Measurements from ENCODE around the gene CYB561D2. TPM values are rescaled to one million over a fixed set of nuclear protein-coding genes. Genes with fewer than 3 reads are reported as not detected.

The CYB561D2 gene
- total RNA-seq, 1 experiment from 2014 or later = 16.8 TPM

DNA sequence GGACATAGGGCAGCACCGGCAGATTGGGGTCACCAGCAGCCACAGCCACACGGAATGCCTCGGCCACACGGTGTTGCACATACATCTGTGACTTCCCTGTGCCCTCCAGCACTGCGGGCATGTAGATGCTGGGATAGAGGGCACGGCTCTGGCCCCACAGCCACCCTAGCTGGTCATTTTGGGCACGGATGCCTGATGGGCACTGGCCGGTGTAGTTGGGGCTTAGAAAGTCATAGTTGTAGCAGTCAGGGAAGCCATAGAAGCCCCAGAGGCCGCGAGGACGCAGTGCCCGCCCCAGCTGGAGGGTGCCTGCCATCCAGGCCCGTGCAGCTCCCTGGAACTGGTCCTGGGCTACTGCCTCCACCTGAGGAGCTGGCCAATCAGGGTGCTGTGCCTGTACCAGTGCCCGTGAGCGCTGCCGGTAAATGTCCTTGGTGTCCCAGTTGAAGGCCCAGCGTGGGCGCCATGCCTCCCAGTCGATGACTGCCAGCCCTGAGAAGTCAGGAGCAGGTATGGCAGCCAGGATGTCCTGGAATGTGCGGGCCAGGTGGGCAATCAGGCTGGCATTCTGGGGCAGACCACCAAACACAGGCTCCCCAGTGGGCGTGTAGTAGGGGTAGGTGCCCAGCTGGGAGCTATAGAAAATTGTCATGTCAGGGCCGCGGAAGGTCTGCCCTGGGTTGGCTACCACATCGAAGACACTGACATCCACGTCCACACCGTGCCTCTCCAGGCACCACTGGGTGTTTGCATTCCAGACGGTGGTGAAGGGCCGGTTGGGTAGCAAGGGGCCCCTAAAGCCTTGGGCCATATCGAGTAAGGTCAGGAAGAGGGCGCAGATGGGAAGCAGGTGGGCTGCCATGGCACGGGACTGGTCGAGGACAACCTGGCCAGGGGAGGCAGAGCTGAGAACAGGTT, 48.3 kb upstream of the CYB561D2 start:
- Mint-ChIP-seq H3K4me1 (peaks cover 25 to 27% of the 10 kb centered on the region in 2 experiments), H3K9me3 (peaks cover 8 to 17% of the 10 kb centered on the region in 2 experiments), H3K27ac (peak overlapping the region in 2 of 3 experiments; percentile 82 to 86; a peak in 4 of 7 replicates), H3K4me3 (no peak overlapping the region), H3K27me3 (ENCODE audit: low read depth) (no peaks in the 10 kb centered on the region), H3K36me3 (ENCODE audit: insufficient read depth in 1 of 3, low read depth in 3 of 3) (peaks cover 0 to 2% (median 2%) of the 10 kb centered on the region in 3 experiments; a peak in 1 of 7 replicates)
- Histone ChIP-seq H3K27ac (ENCODE audit: insufficient read length, low read depth, low read length) (no peak overlapping the region), H4K8ac (replicated peaks; ENCODE audit: insufficient read length, low read depth, low read length) (no peak overlapping the region), H3K18ac (ENCODE audit: insufficient read length, low read depth, low read length) (no peak overlapping the region), H3K27me3 (ENCODE audit: insufficient read depth, low read length) (no peaks in the 10 kb centered on the region), H3K14ac (ENCODE audit: insufficient read depth, low read length) (no peak overlapping the region), H2BK5ac (ENCODE audit: insufficient read length, low read length) (no peak overlapping the region), H3K4me2 (ENCODE audit: insufficient read depth, insufficient read length, low read length) (no peak overlapping the region), H3K23ac (ENCODE audit: insufficient read length, low read depth, low read length) (no peak overlapping the region), H3K56ac (ENCODE audit: insufficient read length, low read depth, low read length) (no peak overlapping the region), H3K4ac (ENCODE audit: low read depth, low read length) (no peak overlapping the region), H4K5ac (ENCODE audit: insufficient read length, low read depth, low read length) (no peak overlapping the region), H3K9ac (ENCODE audit: extremely low read depth, insufficient read length, low read length) (no peak overlapping the region), H2BK15ac (ENCODE audit: low read depth, low read length) (no peak overlapping the region), H3K79me1 (ENCODE audit: insufficient read depth, low read depth, low read length, poor library complexity, severe bottlenecking) (no peaks in the 10 kb centered on the region), H4K91ac (ENCODE audit: insufficient read length, low read depth, low read length) (no peak overlapping the region), H3K9me3 (ENCODE audit: control insufficient read depth, low read depth, low read length) (no peaks in the 10 kb centered on the region), H2BK20ac (ENCODE audit: low read depth, low read length, poor library complexity, severe bottlenecking) (no peak overlapping the region), H3T11ph (ENCODE audit: low read length) (no peak overlapping the region), H2BK120ac (ENCODE audit: low read depth, low read length, poor library complexity, severe bottlenecking) (no peak overlapping the region), H3K23me2 (ENCODE audit: insufficient read length, low read depth, low read length, poor library complexity, severe bottlenecking) (peaks cover 6% of the 10 kb centered on the region), H3K4me1 (ENCODE audit: insufficient read depth, low read length) (no peaks in the 10 kb centered on the region), H2BK12ac (ENCODE audit: insufficient read length, low read depth, low read length) (no peak overlapping the region), H3K79me2 (ENCODE audit: insufficient read depth, low read length) (no peaks in the 10 kb centered on the region), H4K20me1 (ENCODE audit: control insufficient read depth, insufficient read depth, insufficient read length) (no peaks in the 10 kb centered on the region), H2AK5ac (ENCODE audit: insufficient read length, low read length) (no peak overlapping the region), H2AFZ (ENCODE audit: low read length) (no peak overlapping the region)
- WGBS (ENCODE audit: extremely low coverage, insufficient read length, low lambda C conversion rate) = no CpG with 5 or more reads among the region's 32 CpGs
- TF ChIP-seq, protein P1, sequence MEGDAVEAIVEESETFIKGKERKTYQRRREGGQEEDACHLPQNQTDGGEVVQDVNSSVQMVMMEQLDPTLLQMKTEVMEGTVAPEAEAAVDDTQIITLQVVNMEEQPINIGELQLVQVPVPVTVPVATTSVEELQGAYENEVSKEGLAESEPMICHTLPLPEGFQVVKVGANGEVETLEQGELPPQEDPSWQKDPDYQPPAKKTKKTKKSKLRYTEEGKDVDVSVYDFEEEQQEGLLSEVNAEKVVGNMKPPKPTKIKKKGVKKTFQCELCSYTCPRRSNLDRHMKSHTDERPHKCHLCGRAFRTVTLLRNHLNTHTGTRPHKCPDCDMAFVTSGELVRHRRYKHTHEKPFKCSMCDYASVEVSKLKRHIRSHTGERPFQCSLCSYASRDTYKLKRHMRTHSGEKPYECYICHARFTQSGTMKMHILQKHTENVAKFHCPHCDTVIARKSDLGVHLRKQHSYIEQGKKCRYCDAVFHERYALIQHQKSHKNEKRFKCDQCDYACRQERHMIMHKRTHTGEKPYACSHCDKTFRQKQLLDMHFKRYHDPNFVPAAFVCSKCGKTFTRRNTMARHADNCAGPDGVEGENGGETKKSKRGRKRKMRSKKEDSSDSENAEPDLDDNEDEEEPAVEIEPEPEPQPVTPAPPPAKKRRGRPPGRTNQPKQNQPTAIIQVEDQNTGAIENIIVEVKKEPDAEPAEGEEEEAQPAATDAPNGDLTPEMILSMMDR (conservative IDR thresholded peaks at IDR 0.05) = no peak
- DNase-seq = no peak

Measured in H9 (cell line).